GM12878 (cell line): Measurements from ENCODE around the gene PPP2R5B.

Experiments
- POLR2AphosphoS5 ChIP-seq: IDR thresholded peaks from 2 replicates; pipeline ENCODE4 v1.6.1; 2011; ENCODE audit warnings: mild to moderate bottlenecking, low read length, inconsistent platforms
- REST ChIP-seq: IDR thresholded peaks from 2 replicates; pipeline ENCODE4 v1.6.1; 2012; ENCODE audit warnings: mild to moderate bottlenecking, low read depth, low read length
- SMARCA5 ChIP-seq: fragments of 450-650 bp; IDR thresholded peaks from 2 replicates; pipeline ENCODE4 v1.6.1; 2017; ENCODE audit warnings: mild to moderate bottlenecking
- TF ChIP-seq, protein P1 (sequence below), 3 experiments: IDR thresholded peaks in 2 of 3; conservative IDR thresholded peaks in 1 of 3; 2 replicates each; pipeline ENCODE4 v1.5.1; 2011; ENCODE audit warnings: low read depth in 3 of 3, low read length in 3 of 3, mild to moderate bottlenecking in 3 of 3, control low read depth in 2 of 3, moderate library complexity in 2 of 3, inconsistent platforms in 1 of 3, mixed read lengths in 1 of 3; ENCODE audit not compliant: control insufficient read depth in 2 of 3, insufficient read depth in 1 of 3; ENCODE audit errors: extremely low read depth in 1 of 3

DNA sequence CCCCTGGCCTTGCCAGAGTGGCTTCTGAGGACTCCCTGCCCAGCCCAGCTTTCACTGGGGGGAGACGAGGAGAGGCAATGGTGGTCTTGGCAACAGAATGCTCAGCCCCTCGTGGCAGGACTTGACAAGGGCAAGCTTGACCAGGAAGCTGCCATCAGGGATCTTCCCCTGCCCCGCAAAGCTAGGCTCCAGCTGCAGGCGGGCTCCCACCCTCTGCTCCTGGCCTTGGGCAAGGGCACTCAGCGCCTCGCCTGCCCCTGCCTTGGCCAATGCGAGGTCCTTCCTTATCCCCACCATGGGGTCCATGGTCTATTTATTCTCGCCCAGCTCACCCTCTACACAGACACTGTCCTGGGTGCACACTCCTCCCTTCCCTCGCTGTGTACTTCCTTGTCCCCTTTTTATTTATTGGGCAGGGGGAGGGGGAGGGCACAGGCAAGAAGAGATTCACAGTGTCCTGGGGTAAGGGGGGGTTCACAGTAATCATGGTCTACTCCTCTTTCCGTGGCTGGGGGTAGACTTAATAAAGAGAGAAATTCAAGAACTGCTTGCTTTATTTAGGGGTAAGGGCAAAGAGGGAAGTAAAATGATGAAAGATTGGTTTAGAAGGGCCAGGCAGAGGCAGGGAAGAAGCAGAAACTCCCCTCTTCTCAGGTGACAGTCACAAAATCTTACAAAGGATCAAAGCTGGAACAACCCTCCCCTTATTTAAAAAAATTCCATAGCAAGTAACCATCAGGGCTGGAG lies 9.6 kb downstream of the PPP2R5B start:
- TF ChIP-seq, protein P1, sequence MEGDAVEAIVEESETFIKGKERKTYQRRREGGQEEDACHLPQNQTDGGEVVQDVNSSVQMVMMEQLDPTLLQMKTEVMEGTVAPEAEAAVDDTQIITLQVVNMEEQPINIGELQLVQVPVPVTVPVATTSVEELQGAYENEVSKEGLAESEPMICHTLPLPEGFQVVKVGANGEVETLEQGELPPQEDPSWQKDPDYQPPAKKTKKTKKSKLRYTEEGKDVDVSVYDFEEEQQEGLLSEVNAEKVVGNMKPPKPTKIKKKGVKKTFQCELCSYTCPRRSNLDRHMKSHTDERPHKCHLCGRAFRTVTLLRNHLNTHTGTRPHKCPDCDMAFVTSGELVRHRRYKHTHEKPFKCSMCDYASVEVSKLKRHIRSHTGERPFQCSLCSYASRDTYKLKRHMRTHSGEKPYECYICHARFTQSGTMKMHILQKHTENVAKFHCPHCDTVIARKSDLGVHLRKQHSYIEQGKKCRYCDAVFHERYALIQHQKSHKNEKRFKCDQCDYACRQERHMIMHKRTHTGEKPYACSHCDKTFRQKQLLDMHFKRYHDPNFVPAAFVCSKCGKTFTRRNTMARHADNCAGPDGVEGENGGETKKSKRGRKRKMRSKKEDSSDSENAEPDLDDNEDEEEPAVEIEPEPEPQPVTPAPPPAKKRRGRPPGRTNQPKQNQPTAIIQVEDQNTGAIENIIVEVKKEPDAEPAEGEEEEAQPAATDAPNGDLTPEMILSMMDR (IDR thresholded peaks at IDR 0.05 in 2 of 3, conservative IDR thresholded peaks at IDR 0.05 in 1 of 3; ENCODE audit: control insufficient read depth in 2 of 3, extremely low read depth in 1 of 3, insufficient read depth in 1 of 3, low read depth in 3 of 3, low read length in 3 of 3) = no peak
- TF ChIP-seq POLR2AphosphoS5 (no peak), SMARCA5 (no peak), REST (no peak)
